Measurements from ENCODE around the gene TBC1D3B.
"Not testable (repeated sequence)": the region's sequence is repeated elsewhere in the genome, so short reads cannot be mapped to it uniquely, and the experiment has no call there.

The TBC1D3B gene

DNA sequence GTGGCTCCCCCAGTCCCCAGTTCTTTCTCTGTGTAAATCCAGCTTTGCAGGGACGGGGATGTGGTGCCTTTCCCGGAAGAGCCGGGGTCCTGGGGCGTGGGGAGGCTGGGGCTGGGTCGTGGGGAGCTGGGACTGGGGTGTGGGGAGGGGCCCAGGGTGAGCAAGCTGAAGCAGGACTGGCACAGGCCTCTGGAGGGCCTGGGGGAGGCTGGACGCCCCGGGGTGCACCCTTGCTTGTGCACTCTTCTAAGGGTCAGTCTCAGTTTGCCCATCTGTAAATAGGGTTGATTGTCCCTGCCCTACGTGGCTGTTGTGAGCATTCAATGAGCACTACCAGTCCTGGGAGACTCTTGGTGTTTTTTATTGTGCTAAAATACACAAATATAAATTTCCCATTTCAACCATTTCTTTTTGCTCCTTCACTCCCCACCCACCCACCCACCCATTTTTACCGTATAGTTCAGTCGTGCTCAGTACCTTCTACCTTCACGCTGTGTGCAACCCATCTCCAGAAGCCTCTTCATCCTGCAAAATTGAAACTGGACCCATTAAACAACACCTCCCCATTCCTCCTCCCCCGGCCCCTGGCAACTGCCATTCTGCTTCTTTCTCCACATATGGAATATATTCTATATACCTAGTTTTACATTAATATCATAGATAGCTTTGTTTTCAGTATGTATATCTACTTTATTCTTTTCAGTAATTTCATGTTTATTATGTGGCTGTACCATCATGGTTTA lies 7.8 kb upstream of the TBC1D3B start:
- peak overlapping the region; percentile 53 for H3K27ac ChIP-seq (ENCODE audit: low read length)
- peaks cover 35% of the 10 kb centered on the region for H3K4me1 ChIP-seq (ENCODE audit: low read length)
- no peaks in the 10 kb centered on the region for H3K9me2 ChIP-seq (replicated peaks; ENCODE audit: insufficient read depth, low read length)
- H3K4me3 ChIP-seq (ENCODE audit: low read length): peak overlapping the region; percentile 67
- TF ChIP-seq EZH2 (optimal IDR thresholded peaks at IDR 0.05; ENCODE audit: low read depth, low read length): no peak
- no peak for TF ChIP-seq EZH2phosphoT487 (IDR thresholded peaks at IDR 0.05; ENCODE audit: low read length)
- TF ChIP-seq, protein P1, sequence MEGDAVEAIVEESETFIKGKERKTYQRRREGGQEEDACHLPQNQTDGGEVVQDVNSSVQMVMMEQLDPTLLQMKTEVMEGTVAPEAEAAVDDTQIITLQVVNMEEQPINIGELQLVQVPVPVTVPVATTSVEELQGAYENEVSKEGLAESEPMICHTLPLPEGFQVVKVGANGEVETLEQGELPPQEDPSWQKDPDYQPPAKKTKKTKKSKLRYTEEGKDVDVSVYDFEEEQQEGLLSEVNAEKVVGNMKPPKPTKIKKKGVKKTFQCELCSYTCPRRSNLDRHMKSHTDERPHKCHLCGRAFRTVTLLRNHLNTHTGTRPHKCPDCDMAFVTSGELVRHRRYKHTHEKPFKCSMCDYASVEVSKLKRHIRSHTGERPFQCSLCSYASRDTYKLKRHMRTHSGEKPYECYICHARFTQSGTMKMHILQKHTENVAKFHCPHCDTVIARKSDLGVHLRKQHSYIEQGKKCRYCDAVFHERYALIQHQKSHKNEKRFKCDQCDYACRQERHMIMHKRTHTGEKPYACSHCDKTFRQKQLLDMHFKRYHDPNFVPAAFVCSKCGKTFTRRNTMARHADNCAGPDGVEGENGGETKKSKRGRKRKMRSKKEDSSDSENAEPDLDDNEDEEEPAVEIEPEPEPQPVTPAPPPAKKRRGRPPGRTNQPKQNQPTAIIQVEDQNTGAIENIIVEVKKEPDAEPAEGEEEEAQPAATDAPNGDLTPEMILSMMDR (IDR thresholded peaks at IDR 0.05; ENCODE audit: low read length): no peak
- H4K20me1 ChIP-seq (ENCODE audit: insufficient read depth, low read length): no peaks in the 10 kb centered on the region
- no peaks in the 10 kb centered on the region for H3K9me3 ChIP-seq (replicated peaks; ENCODE audit: insufficient read depth, low read length)
- peak overlapping the region; percentile 81 for H3K9ac ChIP-seq (ENCODE audit: low read length)
- DNase-seq: peak; percentile 19
- H3K79me2 ChIP-seq (ENCODE audit: low read length): peaks cover 36% of the 10 kb centered on the region
- no peak overlapping the region; the same call in 1 of the 2 replicates for H2AFZ ChIP-seq (ENCODE audit: low read length)
- H3K27me3 ChIP-seq (replicated peaks; ENCODE audit: insufficient read depth, low read length): no peaks in the 10 kb centered on the region
- peak overlapping the region; percentile 66 for H3K4me2 ChIP-seq (ENCODE audit: low read depth, low read length)
- no peaks in the 10 kb centered on the region for H3K36me3 ChIP-seq (replicated peaks; ENCODE audit: insufficient read depth, low read length)
- H3F3A ChIP-seq (ENCODE audit: insufficient read depth, low read length): peaks cover 29% of the 10 kb centered on the region

DNA sequence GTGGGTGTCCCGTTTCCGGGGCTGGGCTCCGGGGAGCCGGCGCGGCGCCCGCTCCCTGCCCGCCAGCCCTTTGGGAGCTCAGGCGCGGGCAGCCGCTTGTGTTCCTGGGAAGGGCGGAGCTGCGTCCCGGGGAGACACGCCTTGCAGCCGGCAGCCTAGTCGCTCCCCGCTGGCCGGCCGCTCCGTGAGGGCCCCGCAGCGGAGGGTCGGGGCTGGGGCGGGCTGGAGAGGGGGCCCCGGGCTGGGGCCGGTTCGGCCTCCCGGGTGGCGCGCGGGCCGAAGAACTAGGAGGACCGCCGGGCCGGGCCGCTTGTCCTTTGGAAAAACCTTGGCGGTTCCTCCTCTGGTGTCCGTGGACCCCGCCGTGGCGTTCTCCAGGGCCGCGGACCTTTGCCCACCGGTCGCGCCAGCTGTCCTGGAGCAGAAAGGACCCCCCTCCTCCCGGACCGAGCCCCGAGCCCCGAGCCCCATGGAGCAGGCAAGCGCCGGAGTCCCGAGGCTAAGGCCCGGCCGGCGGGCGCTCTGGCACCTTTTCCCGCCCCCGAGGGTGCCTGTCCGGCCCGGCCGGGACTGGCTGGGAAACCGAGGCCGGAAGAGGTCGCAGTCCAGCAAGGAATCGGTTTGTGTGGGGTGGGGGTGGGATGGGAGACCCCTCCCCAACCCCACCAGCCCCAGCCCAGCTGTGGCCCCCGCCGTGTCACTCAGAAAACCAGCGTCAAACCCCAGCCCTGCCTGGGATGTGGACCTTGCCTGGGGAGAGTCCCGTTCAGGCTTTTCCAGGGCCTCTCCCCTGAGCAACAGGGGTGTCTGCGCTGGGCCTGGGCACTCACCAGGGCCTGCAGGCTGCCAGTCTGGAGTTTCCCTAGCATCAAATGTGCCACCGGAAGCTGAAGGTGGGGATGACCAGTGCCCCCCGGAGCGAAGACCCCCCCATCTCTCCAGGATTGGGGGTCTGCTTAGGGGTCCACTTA lies 6.8 kb upstream of the TBC1D3B start:
- H4K20me1 ChIP-seq (ENCODE audit: insufficient read depth, low read length): no peaks in the 10 kb centered on the region
- no peaks in the 10 kb centered on the region for H3K9me3 ChIP-seq (replicated peaks; ENCODE audit: insufficient read depth, low read length)
- no peaks in the 10 kb centered on the region for H3K36me3 ChIP-seq (replicated peaks; ENCODE audit: insufficient read depth, low read length)
- H3K4me3 ChIP-seq (ENCODE audit: low read length): peak overlapping the region; percentile 67
- peaks cover 27% of the 10 kb centered on the region for H3K4me1 ChIP-seq (ENCODE audit: low read length)
- H3K4me2 ChIP-seq (ENCODE audit: low read depth, low read length): peak overlapping the region; percentile 66
- peaks cover 21% of the 10 kb centered on the region for H3F3A ChIP-seq (ENCODE audit: insufficient read depth, low read length)
- peak overlapping the region; percentile 53 for H3K27ac ChIP-seq (ENCODE audit: low read length)
- H3K9ac ChIP-seq (ENCODE audit: low read length): peak overlapping the region; percentile 81
- DNase-seq: peak; percentile 87
- H3K27me3 ChIP-seq (replicated peaks; ENCODE audit: insufficient read depth, low read length): no peaks in the 10 kb centered on the region
- H3K9me2 ChIP-seq (replicated peaks; ENCODE audit: insufficient read depth, low read length): no peaks in the 10 kb centered on the region
- H2AFZ ChIP-seq (ENCODE audit: low read length): peak overlapping the region; percentile 45
- peaks cover 36% of the 10 kb centered on the region for H3K79me2 ChIP-seq (ENCODE audit: low read length)
- TF ChIP-seq EZH2 (optimal IDR thresholded peaks at IDR 0.05; ENCODE audit: low read depth, low read length): no peak
- TF ChIP-seq, protein P1 (IDR thresholded peaks at IDR 0.05; ENCODE audit: low read length): peak; percentile 12; the same call in 1 of the 2 replicates

DNA sequence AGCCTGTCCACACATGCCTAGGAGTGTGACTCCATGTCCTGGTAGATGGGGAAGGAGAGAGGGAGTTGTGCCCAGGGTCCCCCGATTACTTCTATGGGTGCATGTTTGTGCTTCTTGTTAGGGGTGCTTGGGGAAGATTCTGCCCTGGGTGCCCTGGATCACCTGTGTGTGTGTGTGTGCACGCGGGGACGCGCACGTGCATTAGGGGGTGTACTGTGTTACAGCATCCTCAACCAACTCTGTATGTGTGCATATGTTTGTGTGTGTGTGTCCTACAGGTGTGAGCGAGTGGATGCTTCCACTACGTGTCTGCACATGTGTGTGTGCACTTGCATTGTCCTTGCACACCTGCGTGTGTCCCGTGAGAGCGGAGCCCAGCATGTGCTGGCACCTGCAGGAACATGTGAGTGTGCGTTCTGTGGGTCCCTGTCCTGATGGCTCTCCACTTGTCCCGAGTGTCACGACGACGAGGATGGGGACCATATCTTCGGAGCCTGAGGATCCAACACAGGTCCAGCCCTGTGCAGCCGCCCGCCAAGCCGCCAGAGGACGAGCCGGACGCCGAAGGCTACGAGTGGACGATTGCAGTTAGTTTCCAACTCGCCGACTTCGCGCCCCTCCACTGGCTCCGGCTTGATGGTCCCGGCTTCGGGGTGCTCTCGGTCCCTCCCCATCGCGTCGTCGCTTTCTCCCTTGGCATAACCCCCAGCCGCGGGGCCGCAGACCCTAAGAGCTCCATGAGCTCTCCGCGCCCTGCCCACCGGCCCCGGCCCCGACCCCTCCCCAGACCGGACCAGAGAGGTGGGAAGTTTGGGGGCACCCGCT lies 6.0 kb upstream of the TBC1D3B start:
- no peaks in the 10 kb centered on the region for H3K36me3 ChIP-seq (replicated peaks; ENCODE audit: insufficient read depth, low read length)
- TF ChIP-seq, protein P1 (IDR thresholded peaks at IDR 0.05; ENCODE audit: low read length): no peak
- no peak for TF ChIP-seq EZH2phosphoT487 (IDR thresholded peaks at IDR 0.05; ENCODE audit: low read length)
- TF ChIP-seq EZH2 (optimal IDR thresholded peaks at IDR 0.05; ENCODE audit: low read depth, low read length): no peak
- H3K4me1 ChIP-seq (ENCODE audit: low read length): peaks cover 18% of the 10 kb centered on the region
- H3K9me2 ChIP-seq (replicated peaks; ENCODE audit: insufficient read depth, low read length): no peaks in the 10 kb centered on the region
- H3K79me2 ChIP-seq (ENCODE audit: low read length): peaks cover 36% of the 10 kb centered on the region
- H2AFZ ChIP-seq (ENCODE audit: low read length): peak overlapping the region; percentile 45
- H3K4me3 ChIP-seq (ENCODE audit: low read length): peak overlapping the region; percentile 67
- peak overlapping the region; percentile 53; the same call in 1 of the 2 replicates for H3K27ac ChIP-seq (ENCODE audit: low read length)
- peak overlapping the region; percentile 81 for H3K9ac ChIP-seq (ENCODE audit: low read length)
- no peaks in the 10 kb centered on the region for H4K20me1 ChIP-seq (ENCODE audit: insufficient read depth, low read length)
- H3K9me3 ChIP-seq (replicated peaks; ENCODE audit: insufficient read depth, low read length): no peaks in the 10 kb centered on the region
- DNase-seq: peak; percentile 6
- no peaks in the 10 kb centered on the region for H3K27me3 ChIP-seq (replicated peaks; ENCODE audit: insufficient read depth, low read length)
- H3F3A ChIP-seq (ENCODE audit: insufficient read depth, low read length): peaks cover 12% of the 10 kb centered on the region; the same call in 1 of the 2 replicates
- H3K4me2 ChIP-seq (ENCODE audit: low read depth, low read length): peak overlapping the region; percentile 66

DNA sequence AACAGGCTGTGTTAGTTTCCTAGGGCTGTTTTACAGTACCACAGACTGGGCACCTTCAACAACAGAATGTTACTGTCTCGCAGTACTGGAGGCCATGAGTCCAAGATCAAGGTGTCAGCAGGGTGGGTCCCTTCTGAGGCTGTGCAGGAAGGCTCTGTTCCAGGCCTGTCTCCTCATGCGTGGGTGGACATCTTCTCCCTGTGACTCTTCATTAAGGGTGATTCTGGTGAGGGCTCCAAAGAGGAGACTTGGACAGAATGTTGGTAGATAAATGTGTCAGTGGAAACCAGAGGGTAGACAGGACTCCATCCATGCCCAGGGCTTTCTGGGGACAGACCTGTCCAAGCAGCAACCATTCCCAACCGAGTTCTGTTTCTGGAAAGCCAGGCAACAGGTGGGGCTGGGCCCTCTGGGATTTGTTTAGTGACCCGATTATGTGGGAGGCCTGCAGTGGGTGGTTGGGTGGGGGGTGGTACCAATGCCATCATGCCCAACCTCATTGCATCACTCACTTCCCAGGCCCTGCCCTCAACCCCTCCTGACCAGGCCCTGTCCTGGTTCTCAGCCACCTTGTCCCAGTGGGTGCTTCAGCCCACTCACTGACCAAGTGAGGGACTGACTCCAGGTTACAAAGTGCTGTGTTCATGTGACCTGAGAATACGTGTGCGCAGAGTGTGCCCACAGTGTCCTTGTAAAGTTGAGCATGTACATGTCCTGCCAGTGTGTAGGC lies 5.2 kb upstream of the TBC1D3B start:
- H4K20me1 ChIP-seq (ENCODE audit: insufficient read depth, low read length): not testable (repeated sequence)
- DNase-seq: peak; percentile 5

More for the DNA sequence above, 5.2 kb upstream of the TBC1D3B start:
- H3K9me3 ChIP-seq (replicated peaks; ENCODE audit: insufficient read depth, low read length); H3K9me2 ChIP-seq (replicated peaks; ENCODE audit: insufficient read depth, low read length); H3K27me3 ChIP-seq (replicated peaks; ENCODE audit: insufficient read depth, low read length); H3F3A ChIP-seq (ENCODE audit: insufficient read depth, low read length); H2AFZ ChIP-seq (ENCODE audit: low read length); H3K4me3 ChIP-seq (ENCODE audit: low read length); H3K27ac ChIP-seq (ENCODE audit: low read length); H3K36me3 ChIP-seq (replicated peaks; ENCODE audit: insufficient read depth, low read length); H3K9ac ChIP-seq (ENCODE audit: low read length); H3K4me2 ChIP-seq (ENCODE audit: low read depth, low read length): not testable (repeated sequence)
- peaks cover 11% of the 10 kb centered on the region for H3K4me1 ChIP-seq (ENCODE audit: low read length)
- peaks cover 36% of the 10 kb centered on the region for H3K79me2 ChIP-seq (ENCODE audit: low read length)
